IMR-90 (cell line): Measurements from ENCODE around the gene ZNF675. TPM values are rescaled to one million over a fixed set of nuclear protein-coding genes. Genes with fewer than 3 reads are reported as not detected.

ENCODE experiments used
- ATAC-seq: fragments of 200-7000 bp; cut with Tn5 transposase; 2 replicates; pipeline ENCODE4 v1.9.1; 2020; ENCODE audit warnings: low read depth, mild to moderate bottlenecking, moderate library complexity
- BruUV-seq: library from RNA; stranded (reverse); fragments of 400-500 nt; replicated peaks from 2 replicates; lab custom pipeline; 2021; lab: Mats Ljungman, UMichigan
- CTCF ChIA-PET: fragments of 300-600 bp; formaldehyde crosslinking; extraction: SDS; loops from one replicate; lab custom pipeline; 2021; ENCODE audit warnings: antibody characterized with exemption; lab: Yijun Ruan, JAX
- POLR2A ChIA-PET: fragments of 300-600 bp; sonication (Branson Sonifier 250); formaldehyde crosslinking; loops from one replicate; lab custom pipeline; 2022; ENCODE audit warnings: antibody characterized with exemption; ENCODE audit not compliant: unreplicated experiment; lab: Charles Lee
- DNase-seq: peaks from one replicate; pipeline ENCODE4 v3.0.0; 2013
- H2AFZ ChIP-seq: replicated peaks from 2 replicates; pipeline ENCODE3; 2013; ENCODE audit warnings: low read length, mild to moderate bottlenecking; ENCODE audit not compliant: poor library complexity
- H2AK5ac ChIP-seq: 2 replicates; pipeline ENCODE4 v1.6.1; 2013; ENCODE audit warnings: low read depth, low read length, inconsistent platforms
- H2AK9ac ChIP-seq: replicated peaks from 2 replicates; pipeline ENCODE3; 2013; ENCODE audit warnings: mild to moderate bottlenecking, low read depth, low read length, moderate library complexity; ENCODE audit not compliant: poor library complexity
- H2BK120ac ChIP-seq: 2 replicates; pipeline ENCODE4 v1.6.1; 2013; ENCODE audit warnings: low read depth, low read length, inconsistent platforms
- H2BK15ac ChIP-seq: 3 replicates; pipeline ENCODE4 v1.6.1; 2013; ENCODE audit warnings: low read depth, low read length, inconsistent platforms
- H2BK20ac ChIP-seq: 2 replicates; pipeline ENCODE4 v1.6.1; 2013; ENCODE audit warnings: low read depth, mild to moderate bottlenecking, inconsistent platforms, low read length, moderate library complexity
- H2BK5ac ChIP-seq: 2 replicates; pipeline ENCODE4 v1.6.1; 2013; ENCODE audit warnings: mild to moderate bottlenecking, low read depth, low read length, inconsistent platforms; ENCODE audit not compliant: poor library complexity, severe bottlenecking
- H3K14ac ChIP-seq: replicated peaks from 2 replicates; pipeline ENCODE4 v1.6.1; 2013; ENCODE audit warnings: low read depth, low read length, inconsistent platforms
- H3K18ac ChIP-seq: 2 replicates; pipeline ENCODE4 v1.6.1; 2013; ENCODE audit warnings: low read depth, low read length, control low read depth
- H3K23ac ChIP-seq: 2 replicates; pipeline ENCODE4 v1.6.1; 2013; ENCODE audit warnings: low read depth, low read length, inconsistent platforms
- H3K27ac ChIP-seq: 2 replicates; pipeline ENCODE4 v1.5.1; 2013; ENCODE audit warnings: mild to moderate bottlenecking, control low read depth, low read length; ENCODE audit not compliant: insufficient read depth
- H3K27me3 ChIP-seq: 2 replicates; pipeline ENCODE4 v1.6.1; 2013; ENCODE audit warnings: low read length; ENCODE audit not compliant: control insufficient read depth, insufficient read depth
- H3K36me3 ChIP-seq: 2 replicates; pipeline ENCODE4 v1.6.1; 2013; ENCODE audit warnings: low read length, mixed read lengths; ENCODE audit not compliant: control insufficient read depth, insufficient read depth
- H3K4ac ChIP-seq: 2 replicates; pipeline ENCODE4 v1.6.1; 2013; ENCODE audit warnings: low read depth, low read length, inconsistent platforms
- H3K4me1 ChIP-seq: 2 replicates; pipeline ENCODE4 v1.6.1; 2013; ENCODE audit warnings: low read length, mixed read lengths; ENCODE audit not compliant: control insufficient read depth, insufficient read depth
- H3K4me2 ChIP-seq: 2 replicates; pipeline ENCODE4 v1.6.1; 2013; ENCODE audit warnings: low read depth, mild to moderate bottlenecking, control low read depth, low read length, moderate library complexity
- H3K4me3 ChIP-seq: 2 replicates; pipeline ENCODE4 v1.5.1; 2013; ENCODE audit warnings: low read depth, mild to moderate bottlenecking, control low read depth, low read length, moderate library complexity; ENCODE audit not compliant: insufficient read depth
- H3K56ac ChIP-seq: 2 replicates; pipeline ENCODE4 v1.6.1; 2013; ENCODE audit warnings: low read length, inconsistent platforms; ENCODE audit not compliant: insufficient read depth; ENCODE audit errors: extremely low read depth
- H3K79me1 ChIP-seq, 2 experiments: 2 replicates each; pipeline ENCODE4 v1.6.1; 2013; ENCODE audit warnings: low read length in 2 of 2, inconsistent platforms in 1 of 2, low read depth in 1 of 2
- H3K9ac ChIP-seq: 2 replicates; pipeline ENCODE4 v1.6.1; 2013; ENCODE audit warnings: low read depth, low read length, control low read depth
- H3K9me1 ChIP-seq: 2 replicates; pipeline ENCODE4 v1.6.1; 2013; ENCODE audit warnings: low read length, inconsistent platforms; ENCODE audit not compliant: insufficient read depth
- H3K9me3 ChIP-seq: 2 replicates; pipeline ENCODE4 v1.6.1; 2013; ENCODE audit warnings: low read length; ENCODE audit not compliant: control insufficient read depth, insufficient read depth
- H4K20me1 ChIP-seq: 2 replicates; pipeline ENCODE4 v1.6.1; 2013; ENCODE audit warnings: low read length, inconsistent platforms; ENCODE audit not compliant: insufficient read depth
- H4K5ac ChIP-seq: 2 replicates; pipeline ENCODE4 v1.6.1; 2013; ENCODE audit warnings: mild to moderate bottlenecking, low read depth, low read length, control low read depth
- H4K8ac ChIP-seq, 2 experiments: 2 replicates each; pipeline ENCODE4 v1.6.1; 2013; ENCODE audit warnings: low read depth in 2 of 2, low read length in 2 of 2, control low read depth in 1 of 2, inconsistent platforms in 1 of 2
- H4K91ac ChIP-seq: 2 replicates; pipeline ENCODE4 v1.6.1; 2013; ENCODE audit warnings: low read depth, low read length, inconsistent platforms; ENCODE audit not compliant: insufficient read depth
- BHLHE40 ChIP-seq: fragments of 150-350 bp; IDR thresholded peaks from 2 replicates; pipeline ENCODE4 v1.6.1; 2016; ENCODE audit warnings: mild to moderate bottlenecking, low read depth, low read length
- CEBPB ChIP-seq: IDR thresholded peaks from 2 replicates; pipeline ENCODE4 v1.6.1; 2012; ENCODE audit warnings: low read depth, low read length, improper control_type of control experiment
- CHD1 ChIP-seq: IDR thresholded peaks from 2 replicates; pipeline ENCODE4 v1.6.1; 2012; ENCODE audit warnings: low read depth, low read length, improper control_type of control experiment
- CTCF ChIP-seq: conservative IDR thresholded peaks from 2 replicates; pipeline ENCODE4 v1.5.1; 2012; ENCODE audit warnings: mild to moderate bottlenecking, low read depth, low read length, improper control_type of control experiment
- FOS ChIP-seq: fragments of 150-350 bp; IDR thresholded peaks from 2 replicates; pipeline ENCODE4 v1.6.1; 2016; ENCODE audit warnings: low read depth, low read length
- MAFK ChIP-seq: IDR thresholded peaks from 2 replicates; pipeline ENCODE4 v1.6.1; 2012; ENCODE audit warnings: low read depth, low read length, improper control_type of control experiment
- MAZ ChIP-seq: IDR thresholded peaks from 2 replicates; pipeline ENCODE4 v1.6.1; 2012; ENCODE audit warnings: low read depth, mild to moderate bottlenecking, low read length, improper control_type of control experiment, moderate library complexity, borderline replicate concordance
- MXI1 ChIP-seq: IDR thresholded peaks from 2 replicates; pipeline ENCODE4 v1.6.1; 2012; ENCODE audit warnings: low read depth, mild to moderate bottlenecking, low read length, moderate library complexity, borderline replicate concordance
- POLR2A ChIP-seq: IDR thresholded peaks from 2 replicates; pipeline ENCODE4 v1.6.1; 2012; ENCODE audit warnings: mild to moderate bottlenecking, low read depth, low read length
- RAD21 ChIP-seq: IDR thresholded peaks from 2 replicates; pipeline ENCODE4 v1.6.1; 2012; ENCODE audit warnings: low read length, improper control_type of control experiment
- RCOR1 ChIP-seq: IDR thresholded peaks from 2 replicates; pipeline ENCODE4 v1.6.1; 2012; ENCODE audit warnings: mild to moderate bottlenecking, low read length, improper control_type of control experiment; ENCODE audit not compliant: insufficient replicate concordance
- RFX5 ChIP-seq: IDR thresholded peaks from 2 replicates; pipeline ENCODE4 v1.8.0; 2012; ENCODE audit warnings: low read depth, mild to moderate bottlenecking, low read length, moderate library complexity
- SMC3 ChIP-seq: fragments of 150-350 bp; IDR thresholded peaks from 2 replicates; pipeline ENCODE4 v1.6.1; 2016; ENCODE audit warnings: low read depth, mild to moderate bottlenecking, antibody characterized with exemption, low read length, moderate library complexity
- WGBS, 2 experiments: methylation state at CpG; one replicate each; pipeline versions ENCODE4 v1.1.5 to v1.1.7; 2013; ENCODE audit warnings: missing lambda C conversion rate in 2 of 2; ENCODE audit not compliant: insufficient read length in 1 of 2; ENCODE audit errors: extremely low coverage in 2 of 2; 5-methylcytosine and 5-hydroxymethylcytosine counted together
- dilution Hi-C: fragments of 300-500 bp; cut with HindIII; formaldehyde crosslinking; loops from one replicate; pipeline ENCODE4 v1.14.3; 2018; ENCODE audit warnings: low sequenced_read_pairs; ENCODE audit not compliant: unreplicated experiment
- in situ Hi-C: fragments of 300-500 bp; cut with MboI; formaldehyde crosslinking; loops from 3 replicates; pipeline ENCODE4 v1.14.3; 2019; ENCODE audit warnings: low sequenced_read_pairs, inconsistent platforms, mixed read lengths
- intact Hi-C: fragments of 100-400 bp; cut with micrococcal nuclease; formaldehyde crosslinking; loops from 2 replicates; pipeline ENCODE4 v1.10.0; 2022
- polyA plus RNA-seq, 3 experiments: library from polyadenylated mRNA; depleted of rRNA; stranded (reverse); fragments of >200 nt; gene quantifications; 2 replicates each; pipeline ENCODE4 v1.2.3, GENCODE V29; 2012; ENCODE audit warnings: low replicate concordance in 1 of 3
- total RNA-seq: library from RNA; depleted of rRNA; stranded (reverse); fragments of >200 nt; gene quantifications from 2 replicates; pipeline ENCODE4 v1.2.3, GENCODE V29; 2012

The ZNF675 gene
- total and polyA plus RNA-seq, 2 of the 4 experiments (the other 2 are of a cell fraction) = 2.5 to 11.1 TPM

GRCh38 chr19:23698711-23699520, 11.9 kb upstream of the ZNF675 start:
- no CpG with 5 or more reads among the region's 6 CpGs for WGBS, 2 experiments
- H3K27ac ChIP-seq = no peak overlapping the region
- in situ Hi-C loops = no loop called here

More at GRCh38 chr19:23698711-23699520, 11.9 kb upstream of the ZNF675 start:
- no peaks in the 10 kb centered on the region for H4K20me1 ChIP-seq
- ATAC-seq (peak; percentile 27; the same call in 1 of the 2 replicates), DNase-seq (no peak)
- no peak overlapping the region for H2BK20ac ChIP-seq
- H2BK120ac ChIP-seq = no peak overlapping the region
- no peak overlapping the region for H2BK15ac ChIP-seq
- H3K79me1 ChIP-seq = no peaks in the 10 kb centered on the region
- TF ChIP-seq CTCF (no peak), RCOR1 (no peak), SMC3 (no peak), RAD21 (no peak), MAFK (no peak), POLR2A (no peak), BHLHE40 (no peak), CHD1 (no peak), RFX5 (no peak), FOS (no peak), CEBPB (no peak), MAZ (no peak), MXI1 (no peak)
- H3K4ac ChIP-seq = no peak overlapping the region
- H3K27me3 ChIP-seq = no peaks in the 10 kb centered on the region
- dilution Hi-C loops (no loop called here), intact Hi-C loops (no loop called here)
- no peak overlapping the region for H3K56ac ChIP-seq
- H2AFZ ChIP-seq = no peak overlapping the region
- no peak overlapping the region for H4K5ac ChIP-seq
- H3K9me1 ChIP-seq = no peaks in the 10 kb centered on the region
- H3K4me1 ChIP-seq = no peaks in the 10 kb centered on the region
- H3K36me3 ChIP-seq = no peaks in the 10 kb centered on the region
- no peak overlapping the region for H3K9ac ChIP-seq
- H2AK5ac ChIP-seq = no peak overlapping the region
- H3K18ac ChIP-seq = no peak overlapping the region
- CTCF ChIA-PET = interaction anchor here (0.9 kb wide), 1 partner anchor 9 kb away, joined by 3 read pairs; no protein-coding TSS in a partner anchor
- no peak overlapping the region for H3K14ac ChIP-seq
- no peak overlapping the region for H3K23ac ChIP-seq
- no peak overlapping the region for H4K91ac ChIP-seq
- no TSS peak for BruUV-seq
- H3K9me3 ChIP-seq = peaks cover 2% of the 10 kb centered on the region; the same call in 1 of the 2 replicates
- H2BK5ac ChIP-seq = no peak overlapping the region
- POLR2A ChIA-PET = no interaction called here
- no peak overlapping the region for H3K4me3 ChIP-seq
- H3K4me2 ChIP-seq = no peak overlapping the region
- no peak overlapping the region for H2AK9ac ChIP-seq
- no peak overlapping the region for H4K8ac ChIP-seq
